ENCODE measurements around the gene LSM5.
"Not testable (repeated sequence)": the region's sequence is repeated elsewhere in the genome, so short reads cannot be mapped to it uniquely, and the experiment has no call there.

Gene LSM5

GRCh38 chr7:32502728-32503127, 12.5 kb upstream of the LSM5 start:
- DNase-seq = no peak

GRCh38 chr7:32501522-32501921, 11.3 kb upstream of the LSM5 start:
- no peak for DNase-seq

- DNase-seq = no peak
Observed at GRCh38 chr7:32500922-32501341, 10.8 kb upstream of the LSM5 start.

GRCh38 chr7:32500216-32500615, 10.0 kb upstream of the LSM5 start:
- DNase-seq = not testable (repeated sequence)

GRCh38 chr7:32499755-32500154, 9.6 kb upstream of the LSM5 start:
- not testable (repeated sequence) for DNase-seq

GRCh38 chr7:32496052-32496813, 6.1 kb upstream of the LSM5 start:
- no peak for DNase-seq

GRCh38 chr7:32495298-32496051, 5.3 kb upstream of the LSM5 start, which contains the start of gene AVL9:
AVL9 (plus strand) TSS chr7:32495489; CDS start chr7:32495710, 221 bp downstream.
- DNase-seq = peak; percentile 99

- DNase-seq = no peak
Observed at GRCh38 chr7:32494946-32495297, 4.7 kb upstream of the LSM5 start.

GRCh38 chr7:32489788-32490126, 423 bp downstream of the LSM5 start:
- no peak for DNase-seq

- no peak for DNase-seq
Observed at GRCh38 chr7:32481921-32482320, 8.3 kb downstream of the LSM5 start.

- no peak for DNase-seq
Observed at GRCh38 chr7:32481176-32481575, 9.0 kb downstream of the LSM5 start.

GRCh38 chr7:32479574-32480200, 10.5 kb downstream of the LSM5 start:
- DNase-seq = no peak

GRCh38 chr7:32477649-32477980, 12.6 kb downstream of the LSM5 start:
- DNase-seq = no peak

GRCh38 chr7:32476816-32477648, 13.1 kb downstream of the LSM5 start:
- no peak for DNase-seq

GRCh38 chr7:32474008-32474407, 16.2 kb downstream of the LSM5 start:
- DNase-seq = no peak

GRCh38 chr7:32472015-32472414, 18.2 kb downstream of the LSM5 start:
- DNase-seq = no peak

- no peak for DNase-seq
Observed at GRCh38 chr7:32470871-32471270, 19.3 kb downstream of the LSM5 start.

GRCh38 chr7:32470004-32470403, 20.2 kb downstream of the LSM5 start:
- not testable (repeated sequence) for DNase-seq

- DNase-seq = not testable (repeated sequence)
Observed at GRCh38 chr7:32464641-32465416, 25.4 kb downstream of the LSM5 start.

- DNase-seq = no peak
Observed at GRCh38 chr7:32462977-32463376, 27.2 kb downstream of the LSM5 start.

GRCh38 chr7:32462451-32462850, 27.7 kb downstream of the LSM5 start:
- no peak for DNase-seq

GRCh38 chr7:32461484-32461883, 28.7 kb downstream of the LSM5 start:
- DNase-seq = no peak

Data from CD4-positive, alpha-beta T cell treated with Interleukin-6 for 4 hours (primary cell).